Mesothelial cell of epicardium (in vitro differentiated cells): ENCODE data around the gene RCE1. TPM values are rescaled to one million over a fixed set of nuclear protein-coding genes. Genes with fewer than 3 reads are reported as not detected.

Experiments
- DNase-seq, 2 experiments: peaks; one replicate each; pipeline ENCODE4 v3.0.0; 2021; ENCODE audit warnings: low spot score in 2 of 2; ENCODE audit not compliant: unreplicated experiment in 2 of 2
- H3K27ac Mint-ChIP-seq: 2 replicates; pipeline ENCODE4 v1.8.0; 2021; ENCODE audit warnings: mixed read lengths
- H3K27me3 Mint-ChIP-seq: 2 replicates; pipeline ENCODE4 v1.8.0; 2021; ENCODE audit warnings: low read depth, mixed read lengths
- H3K36me3 Mint-ChIP-seq: 2 replicates; pipeline ENCODE4 v1.8.0; 2021; ENCODE audit warnings: mixed read lengths
- H3K4me1 Mint-ChIP-seq: 2 replicates; pipeline ENCODE4 v1.8.0; 2021; ENCODE audit warnings: mixed read lengths
- H3K4me3 Mint-ChIP-seq: 2 replicates; pipeline ENCODE4 v1.8.0; 2021; ENCODE audit warnings: mild to moderate bottlenecking, moderate library complexity, mixed read lengths
- H3K9me3 Mint-ChIP-seq: 2 replicates; pipeline ENCODE4 v1.8.0; 2021; ENCODE audit warnings: mixed read lengths
- total RNA-seq: library from RNA; stranded (reverse); gene quantifications from 3 replicates; pipeline ENCODE4 v1.2.1, GENCODE V29; 2021
- TF ChIP-seq, protein P1 (sequence below): fragments of 200-600 bp; sonication (generic); IDR thresholded peaks from one replicate; pipeline ENCODE4 v1.5.0; 2021; ENCODE audit warnings: antibody characterized with exemption; ENCODE audit not compliant: unreplicated experiment

RCE1 gene
- total RNA-seq, 1 donor from 2014 or later, result 27.2 TPM

DNA sequence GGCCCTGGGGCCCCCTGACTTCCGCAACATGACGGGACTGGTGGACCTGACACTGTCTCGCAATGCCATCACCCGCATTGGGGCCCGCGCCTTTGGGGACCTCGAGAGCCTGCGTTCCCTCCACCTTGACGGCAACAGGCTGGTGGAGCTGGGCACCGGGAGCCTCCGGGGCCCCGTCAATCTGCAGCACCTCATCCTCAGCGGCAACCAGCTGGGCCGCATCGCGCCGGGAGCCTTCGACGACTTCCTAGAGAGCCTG is 14.6 kb downstream of the RCE1 start:
- Mint-ChIP-seq H3K9me3 (no peaks in the 10 kb centered on the region), H3K27ac (no peak overlapping the region), H3K4me3 (peak overlapping the region; percentile 68), H3K4me1 (peaks cover 6% of the 10 kb centered on the region), H3K27me3 (no peaks in the 10 kb centered on the region), H3K36me3 (no peaks in the 10 kb centered on the region)
- TF ChIP-seq, protein P1, sequence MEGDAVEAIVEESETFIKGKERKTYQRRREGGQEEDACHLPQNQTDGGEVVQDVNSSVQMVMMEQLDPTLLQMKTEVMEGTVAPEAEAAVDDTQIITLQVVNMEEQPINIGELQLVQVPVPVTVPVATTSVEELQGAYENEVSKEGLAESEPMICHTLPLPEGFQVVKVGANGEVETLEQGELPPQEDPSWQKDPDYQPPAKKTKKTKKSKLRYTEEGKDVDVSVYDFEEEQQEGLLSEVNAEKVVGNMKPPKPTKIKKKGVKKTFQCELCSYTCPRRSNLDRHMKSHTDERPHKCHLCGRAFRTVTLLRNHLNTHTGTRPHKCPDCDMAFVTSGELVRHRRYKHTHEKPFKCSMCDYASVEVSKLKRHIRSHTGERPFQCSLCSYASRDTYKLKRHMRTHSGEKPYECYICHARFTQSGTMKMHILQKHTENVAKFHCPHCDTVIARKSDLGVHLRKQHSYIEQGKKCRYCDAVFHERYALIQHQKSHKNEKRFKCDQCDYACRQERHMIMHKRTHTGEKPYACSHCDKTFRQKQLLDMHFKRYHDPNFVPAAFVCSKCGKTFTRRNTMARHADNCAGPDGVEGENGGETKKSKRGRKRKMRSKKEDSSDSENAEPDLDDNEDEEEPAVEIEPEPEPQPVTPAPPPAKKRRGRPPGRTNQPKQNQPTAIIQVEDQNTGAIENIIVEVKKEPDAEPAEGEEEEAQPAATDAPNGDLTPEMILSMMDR, result no peak
- DNase-seq, result no peak

DNA sequence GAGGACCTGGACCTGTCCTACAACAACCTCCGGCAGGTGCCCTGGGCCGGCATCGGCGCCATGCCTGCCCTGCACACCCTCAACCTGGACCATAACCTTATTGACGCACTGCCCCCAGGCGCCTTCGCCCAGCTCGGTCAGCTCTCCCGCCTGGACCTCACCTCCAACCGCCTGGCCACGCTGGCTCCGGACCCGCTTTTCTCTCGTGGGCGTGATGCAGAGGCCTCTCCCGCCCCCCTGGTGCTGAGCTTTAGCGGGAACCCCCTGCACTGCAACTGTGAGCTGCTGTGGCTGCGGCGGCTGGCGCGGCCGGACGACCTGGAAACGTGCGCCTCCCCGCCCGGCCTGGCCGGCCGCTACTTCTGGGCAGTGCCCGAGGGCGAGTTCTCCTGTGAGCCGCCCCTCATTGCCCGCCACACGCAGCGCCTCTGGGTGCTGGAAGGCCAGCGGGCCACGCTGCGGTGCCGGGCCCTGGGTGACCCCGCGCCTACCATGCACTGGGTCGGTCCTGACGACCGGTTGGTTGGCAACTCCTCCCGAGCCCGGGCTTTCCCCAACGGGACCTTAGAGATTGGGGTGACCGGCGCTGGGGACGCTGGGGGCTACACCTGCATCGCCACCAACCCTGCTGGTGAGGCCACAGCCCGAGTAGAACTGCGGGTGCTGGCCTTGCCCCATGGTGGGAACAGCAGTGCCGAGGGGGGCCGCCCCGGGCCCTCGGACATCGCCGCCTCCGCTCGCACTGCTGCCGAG is 15.1 kb downstream of the RCE1 start:
- H3K4me3 Mint-ChIP-seq, result peak overlapping the region; percentile 68
- DNase-seq, result no peak
- TF ChIP-seq, protein P1, result no peak
- H3K36me3 Mint-ChIP-seq, result no peaks in the 10 kb centered on the region
- no peaks in the 10 kb centered on the region for H3K9me3 Mint-ChIP-seq
- no peak overlapping the region for H3K27ac Mint-ChIP-seq
- peaks cover 6% of the 10 kb centered on the region for H3K4me1 Mint-ChIP-seq
- H3K27me3 Mint-ChIP-seq, result no peaks in the 10 kb centered on the region

DNA sequence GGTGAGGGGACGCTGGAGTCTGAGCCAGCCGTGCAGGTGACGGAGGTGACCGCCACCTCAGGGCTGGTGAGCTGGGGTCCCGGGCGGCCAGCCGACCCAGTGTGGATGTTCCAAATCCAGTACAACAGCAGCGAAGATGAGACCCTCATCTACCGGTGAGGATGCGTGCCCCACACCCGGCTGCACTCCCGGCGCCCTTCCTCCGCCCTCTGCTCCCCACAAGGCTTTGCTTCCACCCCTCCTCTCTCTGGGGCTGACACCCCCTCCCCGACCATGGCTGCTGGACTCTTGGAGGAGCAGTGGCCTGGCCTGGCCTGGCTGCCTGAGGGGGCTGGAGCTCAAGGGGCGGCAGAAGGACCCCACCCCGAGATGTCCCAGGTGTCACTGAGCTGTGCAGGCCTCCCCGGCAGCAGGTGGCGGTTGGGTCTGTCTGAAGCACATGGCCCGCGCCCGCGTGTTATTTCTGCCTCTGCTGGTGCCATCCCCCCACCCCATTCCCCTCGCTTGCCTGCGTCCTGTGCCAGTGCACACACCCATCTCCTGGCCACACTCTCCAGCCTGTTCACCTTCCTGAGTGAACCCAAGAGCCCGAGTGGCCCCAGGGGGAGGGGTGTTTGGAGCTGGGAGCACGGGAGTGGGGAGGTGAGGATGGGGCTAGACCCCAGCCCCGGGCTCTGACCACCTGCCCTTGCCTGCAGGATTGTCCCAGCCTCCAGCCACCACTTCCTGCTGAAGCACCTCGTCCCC is 15.9 kb downstream of the RCE1 start:
- DNase-seq, result no peak
- Mint-ChIP-seq H3K27me3 (no peaks in the 10 kb centered on the region), H3K4me3 (peak overlapping the region; percentile 13), H3K36me3 (no peaks in the 10 kb centered on the region), H3K4me1 (peaks cover 6% of the 10 kb centered on the region), H3K27ac (no peak overlapping the region), H3K9me3 (no peaks in the 10 kb centered on the region)
- TF ChIP-seq, protein P1, result no peak

DNA sequence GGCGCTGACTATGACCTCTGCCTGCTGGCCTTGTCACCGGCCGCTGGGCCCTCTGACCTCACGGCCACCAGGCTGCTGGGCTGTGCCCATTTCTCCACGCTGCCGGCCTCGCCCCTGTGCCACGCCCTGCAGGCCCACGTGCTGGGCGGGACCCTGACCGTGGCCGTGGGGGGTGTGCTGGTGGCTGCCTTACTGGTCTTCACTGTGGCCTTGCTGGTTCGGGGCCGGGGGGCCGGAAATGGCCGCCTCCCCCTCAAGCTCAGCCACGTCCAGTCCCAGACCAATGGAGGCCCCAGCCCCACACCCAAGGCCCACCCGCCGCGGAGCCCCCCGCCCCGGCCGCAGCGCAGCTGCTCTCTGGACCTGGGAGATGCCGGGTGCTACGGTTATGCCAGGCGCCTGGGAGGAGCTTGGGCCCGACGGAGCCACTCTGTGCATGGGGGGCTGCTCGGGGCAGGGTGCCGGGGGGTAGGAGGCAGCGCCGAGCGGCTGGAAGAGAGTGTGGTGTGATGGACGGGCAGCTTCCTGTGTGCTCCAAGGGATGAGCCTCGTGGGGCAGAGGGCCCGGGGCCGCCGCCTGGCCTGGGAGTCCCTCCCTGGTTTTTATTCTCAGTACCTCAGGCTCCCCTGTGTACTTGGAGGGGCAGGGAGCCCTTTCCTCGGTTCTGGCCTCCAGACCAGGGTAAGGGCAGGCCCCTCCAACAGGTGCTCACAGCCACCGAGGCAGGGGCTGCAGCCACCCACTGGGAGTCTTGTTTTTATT is 16.6 kb downstream of the RCE1 start:
- no peaks in the 10 kb centered on the region for H3K27me3 Mint-ChIP-seq

DNA sequence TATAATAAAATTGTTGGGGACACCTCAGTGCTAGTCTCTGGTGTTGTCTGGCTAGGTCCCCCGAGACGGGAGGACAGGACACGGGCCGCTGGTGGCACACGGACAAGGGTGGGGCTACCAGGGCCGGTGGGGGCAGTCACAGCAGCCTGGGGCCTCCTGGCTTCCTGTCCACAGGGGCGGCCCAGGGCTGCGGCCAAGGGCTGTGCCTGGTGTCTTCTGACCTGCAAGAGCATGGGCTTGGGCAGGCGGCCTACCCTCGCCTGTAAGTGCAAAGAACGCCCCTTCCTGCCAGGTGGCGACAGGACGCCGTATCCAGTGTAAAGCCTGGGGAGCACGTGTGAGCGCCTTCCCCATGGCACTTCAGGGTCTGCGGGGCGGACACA is 17.2 kb downstream of the RCE1 start:
- Mint-ChIP-seq H3K4me1 (peaks cover 5% of the 10 kb centered on the region), H3K9me3 (no peaks in the 10 kb centered on the region)

More for the DNA sequence above, 16.6 kb downstream of the RCE1 start:
- Mint-ChIP-seq H3K36me3 (no peaks in the 10 kb centered on the region), H3K4me1 (peaks cover 6% of the 10 kb centered on the region), H3K27ac (no peak overlapping the region), H3K9me3 (no peaks in the 10 kb centered on the region), H3K4me3 (no peak overlapping the region)
- no peak for DNase-seq
- TF ChIP-seq, protein P1, result no peak

More for the DNA sequence above, 17.2 kb downstream of the RCE1 start:
- no peaks in the 10 kb centered on the region for H3K36me3 Mint-ChIP-seq
- TF ChIP-seq, protein P1, result no peak
- DNase-seq, result no peak
- no peak overlapping the region for H3K4me3 Mint-ChIP-seq
- H3K27me3 Mint-ChIP-seq, result no peaks in the 10 kb centered on the region
- no peak overlapping the region for H3K27ac Mint-ChIP-seq
